Type B pancreatic cell (in vitro differentiated cells): ENCODE measurements around the gene HYAL2. TPM values are rescaled to one million over a fixed set of nuclear protein-coding genes. Genes with fewer than 3 reads are reported as not detected.
"Not testable (repeated sequence)": the region's sequence is repeated elsewhere in the genome, so short reads cannot be mapped to it uniquely, and the experiment has no call there.

ENCODE experiments used
- DNase-seq: peaks from one replicate; pipeline ENCODE4 v3.0.0; 2021; ENCODE audit warnings: mixed read lengths; ENCODE audit not compliant: unreplicated experiment; ENCODE audit errors: extremely low spot score
- H3K27ac Mint-ChIP-seq: 2 replicates; pipeline ENCODE4 v1.8.0; 2021; ENCODE audit warnings: mild to moderate bottlenecking, mixed read lengths
- H3K27me3 Mint-ChIP-seq: 2 replicates; pipeline ENCODE4 v1.8.0; 2021; ENCODE audit warnings: mixed read lengths
- H3K36me3 Mint-ChIP-seq: 2 replicates; pipeline ENCODE4 v1.8.0; 2021; ENCODE audit warnings: mixed read lengths
- H3K4me1 Mint-ChIP-seq: one replicate; pipeline ENCODE4 v1.8.0; 2021; ENCODE audit warnings: mixed read lengths; ENCODE audit not compliant: unreplicated experiment
- H3K4me3 Mint-ChIP-seq: 2 replicates; pipeline ENCODE4 v1.8.0; 2021; ENCODE audit warnings: mild to moderate bottlenecking, mixed read lengths
- H3K9me3 Mint-ChIP-seq: 2 replicates; pipeline ENCODE4 v1.8.0; 2021; ENCODE audit warnings: mixed read lengths
- CTCF ChIP-seq: fragments of 200-600 bp; sonication (generic); conservative IDR thresholded peaks from 2 replicates; pipeline ENCODE4 v1.5.0; 2021; ENCODE audit warnings: antibody characterized with exemption, mild to moderate bottlenecking
- total RNA-seq: library from RNA; stranded (reverse); gene quantifications from 2 replicates; pipeline ENCODE4 v1.2.1, GENCODE V29; 2021; ENCODE audit warnings: low replicate concordance

Gene HYAL2
- total RNA-seq, 1 donor from 2014 or later = 52.5 TPM

DNA sequence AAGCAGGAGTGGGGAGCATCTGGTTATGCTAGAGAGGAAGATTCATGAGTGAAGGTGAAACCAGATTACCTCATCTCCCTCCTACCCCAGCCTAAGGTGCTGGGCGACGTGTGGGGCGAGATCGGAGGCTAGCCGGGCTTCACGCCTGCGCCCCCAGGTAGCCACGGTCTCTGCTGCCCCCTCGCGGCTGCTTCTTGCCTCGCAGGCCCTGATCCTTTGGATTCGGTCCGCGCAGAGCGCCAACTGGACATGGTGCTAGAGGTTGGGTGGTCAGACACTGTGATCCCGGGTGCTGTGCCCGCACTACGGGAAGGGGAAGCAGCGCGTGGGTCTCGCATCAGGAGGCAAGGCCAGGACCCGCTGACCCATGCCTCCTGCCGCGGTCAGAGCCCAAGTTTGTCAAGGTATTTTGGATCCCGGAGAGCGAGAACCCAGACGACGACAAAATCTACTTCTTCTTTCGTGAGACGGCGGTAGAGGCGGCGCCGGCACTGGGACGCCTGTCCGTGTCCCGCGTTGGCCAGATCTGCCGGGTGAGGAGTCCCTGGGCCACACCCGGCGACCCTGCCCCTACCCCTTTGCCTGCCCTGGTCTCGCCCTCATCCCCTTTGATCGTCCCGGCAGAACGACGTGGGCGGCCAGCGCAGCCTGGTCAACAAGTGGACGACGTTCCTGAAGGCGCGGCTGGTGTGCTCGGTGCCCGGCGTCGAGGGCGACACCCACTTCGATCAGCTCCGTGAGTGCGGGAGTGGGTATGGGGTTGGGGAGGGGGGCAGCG lies 49.4 kb downstream of the HYAL2 start:
- Mint-ChIP-seq H3K27me3 (peaks cover 32% of the 10 kb centered on the region), H3K9me3 (no peaks in the 10 kb centered on the region), H3K4me3 (peak overlapping the region; percentile 79), H3K36me3 (peaks cover 9% of the 10 kb centered on the region), H3K27ac (peak overlapping the region; percentile 80), H3K4me1 (peaks cover 38% of the 10 kb centered on the region)
- TF ChIP-seq CTCF = peak; percentile 100
- DNase-seq = peak; percentile 92

GRCh38 chr3:50272538-50272910 lies 50.0 kb downstream of the HYAL2 start:
- Mint-ChIP-seq H3K4me1 (peaks cover 38% of the 10 kb centered on the region), H3K4me3 (peak overlapping the region; percentile 79), H3K27me3 (peaks cover 26% of the 10 kb centered on the region), H3K27ac (peak overlapping the region; percentile 80)
- not testable (repeated sequence) for H3K9me3 Mint-ChIP-seq, DNase-seq, H3K36me3 Mint-ChIP-seq

- no peak for TF ChIP-seq CTCF
These were observed 51.1 kb downstream of the HYAL2 start for GRCh38 chr3:50271314-50271936.

GRCh38 chr3:50270422-50271224 lies 51.9 kb downstream of the HYAL2 start:
- Mint-ChIP-seq H3K27me3 (peaks cover 20% of the 10 kb centered on the region), H3K9me3 (no peaks in the 10 kb centered on the region), H3K4me1 (peaks cover 47% of the 10 kb centered on the region), H3K36me3 (peaks cover 9% of the 10 kb centered on the region), H3K27ac (peak overlapping the region; percentile 70), H3K4me3 (no peak overlapping the region)
- TF ChIP-seq CTCF = no peak
- no peak for DNase-seq

More at GRCh38 chr3:50271314-50271936, 51.1 kb downstream of the HYAL2 start:
- H3K36me3 Mint-ChIP-seq = peaks cover 9% of the 10 kb centered on the region
- no peaks in the 10 kb centered on the region for H3K9me3 Mint-ChIP-seq
- peaks cover 41% of the 10 kb centered on the region for H3K4me1 Mint-ChIP-seq
- peak overlapping the region; percentile 72 for H3K4me3 Mint-ChIP-seq
- peaks cover 25% of the 10 kb centered on the region for H3K27me3 Mint-ChIP-seq
- DNase-seq = no peak
- peak overlapping the region; percentile 70 for H3K27ac Mint-ChIP-seq

DNA sequence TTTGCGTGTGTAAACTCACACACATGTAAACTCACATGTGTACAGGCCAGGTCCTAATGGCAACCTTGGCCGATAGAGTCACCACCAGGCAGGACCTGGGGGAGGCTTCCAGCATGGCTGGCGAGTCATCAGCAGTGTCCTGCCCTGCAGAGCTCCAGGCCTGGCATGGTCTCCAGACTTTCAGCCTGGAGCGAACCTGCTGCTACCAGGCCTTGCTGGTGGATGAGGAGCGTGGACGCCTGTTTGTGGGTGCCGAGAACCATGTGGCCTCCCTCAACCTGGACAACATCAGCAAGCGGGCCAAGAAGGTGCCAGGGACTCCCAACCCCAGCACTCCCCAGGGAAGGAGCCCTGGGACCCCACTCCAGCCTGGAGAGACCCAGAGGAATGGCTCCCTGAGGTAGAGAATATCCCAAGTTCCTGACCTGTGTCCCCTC lies 52.5 kb downstream of the HYAL2 start:
- no peak for TF ChIP-seq CTCF
- no peaks in the 10 kb centered on the region for H3K9me3 Mint-ChIP-seq
- H3K36me3 Mint-ChIP-seq = peaks cover 9% of the 10 kb centered on the region

More for the DNA sequence above, 52.5 kb downstream of the HYAL2 start:
- H3K27me3 Mint-ChIP-seq = peaks cover 14% of the 10 kb centered on the region
- peak overlapping the region; percentile 26 for H3K27ac Mint-ChIP-seq
- no peak for DNase-seq
- peaks cover 43% of the 10 kb centered on the region for H3K4me1 Mint-ChIP-seq
- H3K4me3 Mint-ChIP-seq = peak overlapping the region; percentile 41
